GM18861 (cell line): ENCODE data around the gene BRD9.

Experiments used
- ATAC-seq: cut with Tn5 transposase; IDR thresholded peaks from one replicate; pipeline ENCODE4 v1.9.1; 2021; ENCODE audit not compliant: unreplicated experiment

BRD9 gene

GRCh38 chr5:819078-819477 is 73.5 kb downstream of the BRD9 start:
- ATAC-seq: no peak

- ATAC-seq: no peak
These were observed 76.4 kb downstream of the BRD9 start for GRCh38 chr5:816176-816575.

GRCh38 chr5:815449-815848 is 77.2 kb downstream of the BRD9 start:
- ATAC-seq: no peak
